HEK293 (cell line): ENCODE data around the gene CYP11A1.
"Not testable (repeated sequence)": the region's sequence is repeated elsewhere in the genome, so short reads cannot be mapped to it uniquely, and the experiment has no call there.

Experiments
- ZNF24 ChIP-seq: fragments of 450-650 bp; formaldehyde crosslinking; IDR thresholded peaks from 2 replicates; pipeline ENCODE4 v1.5.1; 2016; ENCODE audit warnings: missing biosample characterization, missing genetic modification characterization
- TF ChIP-seq, protein P1 (sequence below): IDR thresholded peaks from 2 replicates; pipeline ENCODE4 v1.6.1; 2011; ENCODE audit warnings: mild to moderate bottlenecking, low read depth, low read length, borderline replicate concordance

DNA sequence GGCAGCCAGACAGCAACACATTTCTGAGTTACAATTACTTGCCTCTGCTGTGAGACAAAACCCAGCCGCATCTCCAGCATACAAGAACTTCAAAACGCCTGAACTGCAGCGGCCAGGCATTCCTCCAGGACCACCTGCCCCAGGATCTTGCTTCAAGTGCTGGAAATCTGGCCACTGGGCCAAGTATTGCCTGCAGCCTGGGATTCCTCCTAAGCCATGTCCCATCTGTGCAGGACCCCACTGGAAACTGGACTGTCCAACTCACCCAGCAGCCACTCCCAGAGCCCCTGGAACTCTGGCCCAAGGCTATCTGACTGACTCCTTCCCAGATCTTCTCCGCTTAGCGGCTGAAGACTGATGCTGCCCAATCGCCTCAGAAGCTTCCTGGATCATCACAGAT lies 11.4 kb downstream of the CYP11A1 start:
- TF ChIP-seq ZNF24 (tag by site-specific recombination) = not testable (repeated sequence)
- TF ChIP-seq, protein P1, sequence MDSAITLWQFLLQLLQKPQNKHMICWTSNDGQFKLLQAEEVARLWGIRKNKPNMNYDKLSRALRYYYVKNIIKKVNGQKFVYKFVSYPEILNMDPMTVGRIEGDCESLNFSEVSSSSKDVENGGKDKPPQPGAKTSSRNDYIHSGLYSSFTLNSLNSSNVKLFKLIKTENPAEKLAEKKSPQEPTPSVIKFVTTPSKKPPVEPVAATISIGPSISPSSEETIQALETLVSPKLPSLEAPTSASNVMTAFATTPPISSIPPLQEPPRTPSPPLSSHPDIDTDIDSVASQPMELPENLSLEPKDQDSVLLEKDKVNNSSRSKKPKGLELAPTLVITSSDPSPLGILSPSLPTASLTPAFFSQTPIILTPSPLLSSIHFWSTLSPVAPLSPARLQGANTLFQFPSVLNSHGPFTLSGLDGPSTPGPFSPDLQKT = not testable (repeated sequence)
